ENCODE results near the gene GATA5.

- TF ChIP-seq POLR2A (IDR thresholded peaks at IDR 0.05) (no peak), CTCF (IDR thresholded peaks at IDR 0.05) (no peak), POLR2AphosphoS5 (IDR thresholded peaks at IDR 0.05) (no peak)
These were observed 17.2 kb downstream of the GATA5 start for GRCh38 chr20:62458275-62459251.
